Stimulated activated CD4-positive, alpha-beta T cell treated with anti-CD3 and anti-CD28 coated beads, TNF-alpha, amount 100 ng/mL, for 1 hour (primary cell): ENCODE results near the gene PDS5B.
"Not testable (repeated sequence)": the region's sequence is repeated elsewhere in the genome, so short reads cannot be mapped to it uniquely, and the experiment has no call there.

Source experiments
- DNase-seq, 3 donors: peaks; one replicate each; pipeline ENCODE4 v3.0.0-alpha.2; 2020; ENCODE audit warnings: low read depth in 3 of 3, low spot score in 1 of 3

PDS5B gene

DNA sequence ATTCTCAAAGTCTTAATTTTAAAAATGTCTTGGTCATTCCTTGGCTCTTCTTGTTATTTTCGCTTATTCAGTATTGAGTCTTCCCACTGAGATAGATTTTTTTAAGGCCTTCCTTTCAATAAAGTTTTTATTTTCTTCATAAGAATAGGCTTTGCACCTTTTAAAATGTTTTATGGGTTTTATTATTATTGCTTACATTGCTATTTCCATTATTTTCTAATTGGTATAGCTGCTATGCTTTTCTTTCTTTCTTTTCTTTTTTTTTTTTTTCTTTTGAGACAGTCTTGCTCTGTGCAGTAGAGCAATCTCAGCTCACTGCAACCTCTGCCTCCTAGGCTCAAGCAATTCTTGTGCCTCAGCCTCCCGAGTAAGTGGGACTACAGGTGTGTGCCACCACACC lies 195.7 kb downstream of the PDS5B start:
- no peak for DNase-seq

DNA sequence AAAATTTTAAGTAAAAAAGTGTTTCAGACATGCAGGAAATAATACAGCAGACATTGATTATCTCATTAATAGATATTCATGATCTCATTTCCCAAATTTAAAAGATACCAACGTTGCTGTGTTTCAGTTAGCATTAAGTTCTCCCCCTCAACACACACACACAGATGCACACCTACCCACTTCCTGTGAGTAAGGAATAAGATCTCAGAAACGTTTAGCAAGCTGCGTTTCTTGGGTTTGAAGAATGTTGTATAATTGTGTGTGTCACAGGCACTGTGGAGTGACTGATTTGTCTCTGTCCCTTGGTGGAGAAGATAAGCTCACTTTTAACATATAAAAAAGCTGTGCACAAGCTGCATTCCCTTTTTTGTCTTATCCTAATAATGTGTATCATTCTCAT lies 196.8 kb downstream of the PDS5B start:
- no peak for DNase-seq

DNA sequence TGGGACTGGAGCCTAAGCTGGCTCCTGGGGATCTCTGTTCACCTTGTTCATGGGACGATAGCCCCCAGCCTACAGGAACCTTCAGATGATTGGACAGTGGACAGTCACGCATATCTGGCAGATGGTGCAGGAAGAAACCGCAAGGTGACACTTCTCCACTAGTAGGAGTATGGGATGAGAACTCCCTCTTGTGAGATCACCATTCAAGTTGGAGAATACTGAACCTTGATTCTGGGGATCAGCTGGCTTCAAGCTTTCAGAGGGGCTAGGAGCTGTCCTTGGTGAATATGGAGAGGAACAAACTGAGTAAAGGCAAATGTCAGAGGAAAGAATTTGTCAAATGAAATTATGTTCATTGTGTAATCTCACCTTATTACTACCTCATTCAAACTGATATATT lies 204.5 kb downstream of the PDS5B start:
- DNase-seq, result no peak

DNA sequence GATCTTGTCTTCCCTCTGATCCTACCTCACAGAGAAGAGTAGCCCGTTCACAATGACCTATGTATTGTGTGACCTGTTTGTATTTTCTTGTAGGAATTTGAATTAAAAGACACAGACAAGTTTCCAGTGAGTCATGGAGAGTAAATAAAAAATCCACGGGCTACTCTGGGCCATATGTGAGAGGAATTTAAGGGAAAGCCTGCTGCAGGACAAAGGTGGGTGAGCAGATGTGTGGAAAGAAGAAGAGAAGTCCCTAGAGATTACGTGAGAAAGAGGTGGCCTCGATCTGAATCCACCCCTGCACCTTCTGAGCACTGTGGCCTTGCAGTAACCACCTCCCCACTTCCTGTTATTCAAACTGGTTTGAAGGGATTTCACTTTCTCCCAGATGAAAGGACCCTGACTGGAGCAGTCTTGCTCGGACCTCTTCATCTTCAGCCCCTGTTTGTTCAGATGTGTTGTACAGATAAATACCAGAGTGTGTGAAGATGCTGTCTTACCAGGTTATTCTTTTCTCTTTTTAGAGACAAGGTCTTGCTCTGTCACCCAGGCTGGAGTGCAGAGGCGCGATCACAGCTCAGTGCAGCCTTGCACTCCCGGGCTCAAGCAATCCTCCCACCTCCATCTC lies 205.4 kb downstream of the PDS5B start:
- DNase-seq, result no peak

DNA sequence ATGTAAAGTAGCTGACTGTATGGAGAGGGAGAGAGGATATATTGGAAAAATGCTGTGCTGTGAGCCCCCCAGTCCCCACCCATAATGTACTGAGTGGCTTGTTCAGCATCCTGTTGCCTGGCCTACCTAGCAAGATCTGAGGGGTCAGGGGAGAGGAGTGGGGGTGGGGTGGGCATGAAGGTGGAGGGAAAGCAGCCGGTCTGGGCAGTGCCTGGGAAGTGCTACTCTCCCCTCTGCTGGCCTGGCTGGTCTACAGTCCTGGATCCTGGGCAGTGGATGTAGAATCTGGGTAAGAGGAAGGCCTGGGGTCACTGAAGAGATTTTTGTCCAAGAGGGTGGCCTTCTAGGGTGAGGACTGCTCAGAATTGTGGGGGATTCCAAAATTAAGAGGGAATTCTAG lies 210.5 kb downstream of the PDS5B start:
- DNase-seq, result no peak

DNA sequence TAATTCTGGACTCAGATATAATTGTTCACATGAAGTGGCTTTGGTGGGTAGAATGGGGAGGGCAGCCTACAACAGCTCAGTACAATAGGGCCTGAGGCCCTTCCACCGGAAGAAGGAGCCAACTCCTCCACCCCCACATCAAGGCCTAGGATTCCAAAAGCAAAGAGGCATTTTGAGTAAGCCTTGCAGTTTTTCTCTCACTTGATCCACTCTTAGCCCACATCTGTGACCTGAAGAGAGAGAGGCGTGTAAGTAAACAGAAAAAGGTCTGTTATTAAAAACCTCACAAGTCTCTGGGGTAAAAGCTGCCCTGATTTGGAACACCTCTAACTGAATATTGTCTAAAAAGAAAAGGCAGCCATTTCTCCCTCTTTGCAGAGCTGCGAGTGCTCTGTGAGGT lies 215.9 kb downstream of the PDS5B start:
- no peak for DNase-seq

DNA sequence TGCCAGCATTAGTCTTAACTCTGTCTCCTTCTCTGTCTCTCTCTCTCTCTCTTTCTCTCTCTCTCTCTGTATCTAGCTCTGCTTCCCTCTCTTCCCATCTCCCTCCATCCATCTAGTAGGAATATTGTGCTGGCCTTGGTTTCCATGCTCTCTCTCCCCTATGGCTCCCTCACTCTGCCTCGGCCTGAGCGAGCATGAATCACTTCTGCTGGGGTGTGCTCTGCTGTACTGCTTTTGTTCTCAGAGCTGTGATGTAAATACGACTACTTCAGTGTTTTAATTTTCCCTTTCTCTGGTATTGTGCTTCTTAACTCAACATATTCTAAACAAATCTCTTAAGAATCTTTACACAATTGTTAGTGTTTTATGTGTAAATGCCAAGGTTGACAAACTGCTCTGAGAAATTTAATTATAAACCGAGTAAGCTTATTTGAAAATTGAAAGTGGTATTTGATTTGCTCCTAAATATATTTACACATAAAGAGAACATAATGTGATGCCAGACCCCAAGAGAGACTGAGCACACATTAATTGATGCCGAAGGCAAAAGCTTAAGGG lies 218.5 kb downstream of the PDS5B start:
- DNase-seq, result no peak

DNA sequence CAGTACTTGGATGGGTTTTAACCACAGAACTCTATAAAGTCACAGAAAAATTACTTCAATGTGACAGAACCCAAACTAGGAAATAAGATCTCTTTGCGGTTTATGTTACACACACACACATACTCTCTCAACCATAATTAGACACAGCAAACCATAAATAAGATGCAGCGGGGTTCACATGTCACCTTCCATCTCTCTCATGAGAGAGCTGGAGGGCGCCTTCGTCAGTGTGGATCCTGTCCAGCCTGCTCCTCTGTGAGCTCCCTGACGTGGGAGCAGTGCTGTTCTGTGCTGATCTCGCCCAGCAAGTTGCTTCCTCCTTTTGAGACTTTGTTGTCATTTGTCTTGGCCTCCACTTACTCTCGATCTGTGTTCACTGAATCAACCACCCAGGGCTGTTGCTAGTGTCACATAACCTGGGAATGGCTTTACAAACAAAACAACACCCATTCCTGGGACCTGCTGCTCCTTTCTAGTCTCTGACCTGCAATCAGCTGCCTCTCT lies 225.1 kb downstream of the PDS5B start:
- DNase-seq, result no peak

DNA sequence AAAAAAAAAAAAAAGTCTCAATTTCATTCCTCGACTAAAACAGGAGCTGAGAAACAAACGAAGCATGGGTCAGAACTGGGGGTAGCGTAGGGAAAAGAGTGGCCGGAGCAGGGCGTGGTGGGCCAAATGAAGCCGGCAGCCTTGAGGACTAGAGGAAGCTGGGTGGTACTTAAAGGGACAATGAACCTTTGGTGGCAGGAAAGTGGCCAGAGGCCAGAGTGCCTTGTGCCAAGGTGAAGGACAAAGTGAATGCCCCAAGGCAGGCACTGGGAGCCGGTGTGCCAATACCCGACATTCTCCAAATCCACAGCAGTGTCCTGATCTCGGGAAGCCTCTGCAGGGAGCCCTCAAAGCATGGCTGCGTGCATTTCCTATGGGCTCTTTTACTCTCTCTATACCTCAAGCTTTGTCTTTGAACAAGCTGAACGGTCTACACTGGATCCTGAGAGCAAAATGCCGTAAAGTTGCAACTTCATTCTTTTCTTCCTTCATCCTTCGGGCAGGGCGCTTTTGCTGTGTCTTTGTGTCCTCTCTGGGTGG lies 235.0 kb downstream of the PDS5B start:
- no peak for DNase-seq

DNA sequence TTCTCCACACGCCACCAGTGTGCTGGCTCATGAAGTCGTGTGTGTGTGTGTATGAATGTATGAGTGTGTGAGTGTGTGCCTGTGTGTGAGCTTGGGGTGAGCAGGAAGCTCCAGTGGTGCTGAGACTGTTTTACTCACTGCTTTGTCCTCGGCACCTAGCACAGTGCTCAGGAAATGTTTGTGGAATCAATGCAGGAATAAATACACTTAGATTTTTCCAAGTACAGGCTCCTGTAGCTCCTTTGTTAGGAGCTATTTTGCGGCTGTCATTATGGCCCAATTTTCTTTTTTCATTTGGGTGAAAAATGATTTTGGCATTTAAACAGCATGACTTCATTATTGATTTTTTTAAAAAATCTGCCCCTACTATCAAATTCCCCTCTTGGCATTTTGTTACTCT lies 236.5 kb downstream of the PDS5B start:
- no peak for DNase-seq

DNA sequence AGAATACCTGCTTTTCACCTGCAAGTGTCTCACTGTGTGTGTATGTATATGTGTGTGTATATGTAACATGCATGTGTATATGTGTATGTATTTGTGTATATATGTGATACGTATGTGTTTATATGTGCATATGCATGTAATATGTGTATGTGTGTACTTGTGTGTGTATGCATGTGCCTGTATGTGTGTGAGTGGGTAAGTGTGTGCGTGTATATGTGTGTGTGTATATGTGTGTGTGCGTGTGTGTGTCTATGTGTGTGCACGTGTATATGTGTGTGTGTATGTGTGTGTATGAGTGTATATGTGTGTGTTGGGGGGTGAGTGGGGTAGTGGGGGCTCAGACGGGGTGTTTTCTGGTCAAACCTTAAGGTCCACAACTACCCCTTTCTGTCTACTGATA lies 237.3 kb downstream of the PDS5B start:
- DNase-seq, result no peak

DNA sequence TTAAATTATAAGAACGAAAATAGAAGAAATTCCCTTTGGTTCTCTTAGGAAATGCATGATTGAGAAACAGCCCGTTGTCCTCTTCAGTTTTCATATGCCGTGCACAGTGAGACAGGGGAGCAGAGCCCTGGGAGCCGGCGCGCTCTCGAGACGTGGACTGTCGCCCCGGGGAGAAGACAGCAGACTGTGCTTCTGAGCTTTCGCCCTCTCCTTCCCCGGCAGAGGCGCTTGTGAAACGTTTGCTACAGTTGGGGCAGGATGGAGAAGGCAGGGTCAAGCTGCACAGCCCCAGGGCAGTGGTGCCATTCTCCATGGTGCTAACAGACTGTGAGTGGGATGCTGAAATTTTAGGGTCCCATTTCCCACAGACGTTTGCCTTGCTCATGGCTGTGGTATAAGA lies 237.8 kb downstream of the PDS5B start:
- DNase-seq, result no peak

DNA sequence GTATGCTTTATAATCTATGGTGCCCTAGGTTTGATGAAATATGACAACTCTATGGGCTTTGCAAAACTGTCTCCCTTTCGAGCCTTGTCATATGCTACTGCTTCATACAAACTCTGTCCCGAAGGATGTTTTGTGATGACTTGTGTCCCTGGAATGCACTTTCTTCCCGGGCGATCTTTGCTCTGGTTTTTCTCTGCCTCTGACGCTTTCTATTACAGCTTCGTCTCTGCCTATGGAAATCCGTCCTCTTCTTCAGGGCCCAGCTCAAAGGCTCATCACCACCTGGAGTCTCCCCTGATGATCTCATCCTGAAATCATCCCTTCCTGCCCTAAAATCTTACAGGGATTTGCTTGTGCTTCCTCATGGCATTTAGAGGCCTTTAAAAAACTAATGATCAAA lies 238.4 kb downstream of the PDS5B start:
- no peak for DNase-seq

DNA sequence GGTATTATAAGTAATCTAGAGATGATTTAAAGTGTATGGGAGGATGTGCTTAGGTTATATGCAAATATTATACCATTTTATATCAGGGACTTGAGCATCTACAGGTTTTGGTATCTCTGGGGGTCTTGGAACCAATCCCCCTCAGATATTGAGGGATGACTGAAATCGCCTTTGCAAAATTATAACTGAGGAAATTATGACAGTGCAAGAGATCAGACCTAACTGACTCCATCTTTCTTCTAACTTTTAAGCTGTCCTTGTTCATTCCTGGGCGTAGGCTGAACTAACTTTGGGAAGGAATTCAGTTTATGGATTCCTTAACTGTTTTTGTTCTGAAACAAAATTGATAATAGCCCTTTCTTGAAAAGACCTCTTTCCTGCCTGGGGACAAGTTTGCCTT lies 239.2 kb downstream of the PDS5B start:
- DNase-seq, result no peak

DNA sequence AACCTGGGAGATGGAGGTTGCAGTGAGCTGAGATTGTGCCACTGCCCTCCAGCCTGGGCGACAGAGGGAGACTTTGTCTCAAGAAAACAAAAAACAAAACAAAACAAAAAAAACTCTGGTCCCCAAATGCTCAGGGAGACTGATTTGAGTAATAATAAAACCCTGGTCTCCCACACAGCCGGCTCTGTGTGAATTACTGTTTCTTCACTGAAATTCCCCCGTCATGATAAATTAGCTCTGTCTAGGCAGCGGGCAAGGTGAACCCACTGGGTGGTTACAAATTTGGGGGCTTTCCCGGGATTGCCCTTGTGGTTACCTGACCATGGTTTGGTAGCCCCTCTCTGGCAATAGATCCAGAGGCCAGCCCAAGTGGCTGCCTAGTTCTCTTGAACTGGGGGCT lies 240.1 kb downstream of the PDS5B start:
- not testable (repeated sequence) for DNase-seq
